Pulmonary artery endothelial cell (primary cell): ENCODE results near the gene TBL1XR1. TPM values are rescaled to one million over a fixed set of nuclear protein-coding genes. Genes with fewer than 3 reads are reported as not detected.

Source experiments
- DNase-seq: peaks from one replicate; pipeline ENCODE4 v3.0.0-alpha.2; 2011; ENCODE audit warnings: low read depth, low spot score
- total RNA-seq: library from RNA; depleted of rRNA; stranded (reverse); fragments of >200 nt; gene quantifications from 2 replicates; pipeline ENCODE4 v1.2.3, GENCODE V29; 2014

Gene TBL1XR1
- total RNA-seq, 1 donor from 2014 or later, result 200 TPM

- no peak for DNase-seq
Measured at GRCh38 chr3:177110386-177110785, 86.9 kb downstream of the TBL1XR1 start.

- no peak for DNase-seq
Measured at GRCh38 chr3:177109688-177110330, 87.5 kb downstream of the TBL1XR1 start.

DNA sequence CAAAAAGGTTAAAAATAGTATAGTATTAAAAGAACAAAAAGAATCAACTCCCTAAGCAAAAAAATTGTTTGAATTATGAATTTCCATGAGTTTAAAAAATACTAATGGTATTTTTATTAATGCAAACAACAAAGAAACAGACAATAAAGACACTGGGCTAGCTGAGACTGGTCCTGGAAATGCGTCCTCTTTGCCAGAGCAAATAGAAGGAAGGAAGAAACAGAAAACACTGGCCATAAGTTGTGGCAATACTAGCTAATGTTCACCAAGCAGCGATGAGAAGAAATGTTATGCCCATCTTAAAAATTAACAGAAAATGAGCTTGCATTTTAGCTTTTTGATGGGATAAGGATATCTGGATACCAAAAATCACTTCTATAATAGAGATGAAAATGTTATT is 88.6 kb downstream of the TBL1XR1 start:
- DNase-seq, result no peak

DNA sequence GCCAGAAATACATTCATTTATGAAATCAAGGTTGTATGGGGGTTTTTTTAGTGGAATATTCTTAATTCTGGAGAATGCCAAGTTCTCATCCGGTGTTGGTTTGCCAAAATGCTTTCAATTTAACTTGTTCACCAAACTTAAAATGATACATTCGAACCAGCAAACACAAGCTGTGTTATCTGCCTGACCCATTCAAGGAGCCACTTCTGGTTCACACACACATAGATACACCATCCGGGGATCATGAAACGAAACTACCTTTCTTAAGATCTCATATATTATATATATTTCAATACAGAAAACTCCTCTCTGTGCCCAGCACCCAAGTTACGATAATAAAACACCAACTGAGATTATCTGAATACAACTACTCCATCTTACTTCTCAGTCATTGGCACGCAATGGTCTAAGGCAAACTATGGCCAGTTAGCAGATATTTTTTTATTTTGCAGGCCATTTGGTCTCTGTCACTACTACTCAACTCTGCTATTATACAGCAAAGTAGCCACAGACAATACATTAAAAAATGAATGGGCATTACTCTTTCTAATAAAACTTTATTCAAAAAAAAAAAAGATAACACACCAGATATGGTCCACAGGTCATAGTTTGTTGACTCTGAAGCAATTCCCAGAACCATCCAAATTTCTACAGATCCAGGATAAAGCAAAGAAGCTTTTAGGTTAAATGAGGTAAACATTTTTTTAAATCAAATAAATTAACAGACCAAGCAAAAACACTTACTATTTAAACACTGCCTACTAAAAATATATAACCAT is 89.6 kb downstream of the TBL1XR1 start:
- no peak for DNase-seq

- DNase-seq, result no peak
Measured at GRCh38 chr3:177106594-177106993, 90.7 kb downstream of the TBL1XR1 start.

- no peak for DNase-seq
Measured at GRCh38 chr3:177106184-177106583, 91.1 kb downstream of the TBL1XR1 start.

GRCh38 chr3:177105623-177106022 is 91.7 kb downstream of the TBL1XR1 start:
- DNase-seq, result no peak

DNA sequence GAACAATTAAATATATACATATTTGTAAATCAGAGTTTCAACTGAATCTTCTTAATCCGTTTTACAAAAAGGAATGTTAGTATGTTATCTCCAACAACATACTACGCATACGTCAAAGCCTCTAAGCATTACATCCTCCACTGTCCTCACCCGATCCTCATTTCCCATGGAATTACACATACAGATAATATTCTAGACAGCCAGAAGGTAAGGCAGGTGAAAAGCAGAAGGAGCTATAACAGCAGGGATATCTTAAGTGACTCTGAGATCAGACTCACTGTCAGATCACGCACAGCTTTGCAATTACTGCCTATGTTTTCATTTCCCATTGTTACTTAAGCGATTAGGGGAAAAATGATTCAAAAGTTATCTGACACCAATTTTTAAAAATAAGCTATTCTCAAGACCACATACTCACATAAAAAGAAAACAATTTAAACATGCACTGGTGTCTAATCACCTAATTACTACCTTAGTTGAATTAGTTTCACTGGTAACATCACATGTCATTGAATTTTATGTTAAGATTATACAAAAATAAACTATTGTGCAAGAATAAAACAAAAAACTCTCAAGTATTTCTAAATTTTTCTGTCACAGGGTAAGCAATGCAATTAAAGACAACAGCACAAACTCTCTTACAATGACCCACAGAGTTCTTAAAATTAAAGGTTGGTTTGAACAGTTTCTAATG is 92.8 kb downstream of the TBL1XR1 start:
- DNase-seq, result no peak

- no peak for DNase-seq
Measured at GRCh38 chr3:177102553-177102952, 94.7 kb downstream of the TBL1XR1 start.

DNA sequence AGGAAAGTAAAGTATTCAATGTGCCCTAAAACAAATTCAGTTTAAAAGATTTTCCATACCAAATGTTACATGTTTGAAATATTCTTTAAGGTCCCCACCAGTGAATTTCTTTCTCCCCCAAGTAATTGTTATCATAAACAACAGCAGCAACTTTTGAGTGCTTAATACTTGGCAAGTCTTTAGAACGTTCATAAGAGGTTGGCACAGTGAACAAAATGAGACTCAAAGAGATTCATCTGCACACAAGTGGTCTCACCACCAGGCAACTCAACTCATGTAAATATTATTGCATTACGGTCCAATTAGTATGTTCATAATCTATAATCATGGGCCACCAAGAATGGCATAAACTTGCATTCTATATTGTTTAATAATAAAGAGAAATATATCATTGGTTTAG is 98.7 kb downstream of the TBL1XR1 start:
- DNase-seq, result no peak

DNA sequence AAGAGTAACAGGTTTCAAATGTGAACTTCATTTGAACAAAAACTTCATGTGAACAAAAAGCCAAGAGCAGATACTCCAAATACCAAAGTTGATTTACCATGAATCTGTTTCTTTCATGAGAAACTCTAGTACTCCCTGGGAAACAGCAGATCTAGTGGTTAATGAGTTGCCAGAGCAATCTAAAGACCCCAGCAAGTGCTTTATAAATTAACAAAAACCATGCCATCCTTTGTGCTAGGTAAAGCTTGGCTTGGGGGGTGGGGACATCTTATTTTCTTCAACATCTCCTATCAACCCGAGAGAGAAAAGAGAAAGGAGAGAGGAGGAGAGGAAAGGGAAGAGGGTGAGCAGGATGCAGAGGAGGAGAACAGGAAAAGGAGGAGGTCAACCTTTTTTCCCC is 100.7 kb downstream of the TBL1XR1 start:
- DNase-seq, result no peak

- no peak for DNase-seq
Measured at GRCh38 chr3:177093966-177094365, 103.3 kb downstream of the TBL1XR1 start.

- no peak for DNase-seq
Measured at GRCh38 chr3:177089901-177090300, 107.4 kb downstream of the TBL1XR1 start.

- DNase-seq, result no peak
Measured at GRCh38 chr3:177089110-177089509, 108.2 kb downstream of the TBL1XR1 start.

DNA sequence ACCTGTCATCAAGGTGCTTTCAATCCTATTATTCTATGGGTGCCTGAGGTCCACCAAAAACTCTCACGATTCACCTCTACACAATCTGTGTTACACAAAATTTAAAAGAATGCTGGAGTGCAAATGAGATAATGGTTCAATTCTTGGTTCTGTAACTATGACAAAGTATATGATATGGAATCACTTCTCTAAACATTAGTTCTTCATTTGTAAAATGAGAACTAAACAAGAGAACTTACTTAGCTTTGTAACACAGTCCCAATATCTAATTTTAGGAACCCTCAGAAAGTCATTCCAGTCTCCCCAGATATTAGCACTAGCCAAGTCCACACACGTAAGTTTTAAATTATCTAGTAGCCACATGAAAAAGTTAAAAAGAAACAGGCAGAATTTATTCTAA is 111.5 kb downstream of the TBL1XR1 start:
- DNase-seq, result no peak

DNA sequence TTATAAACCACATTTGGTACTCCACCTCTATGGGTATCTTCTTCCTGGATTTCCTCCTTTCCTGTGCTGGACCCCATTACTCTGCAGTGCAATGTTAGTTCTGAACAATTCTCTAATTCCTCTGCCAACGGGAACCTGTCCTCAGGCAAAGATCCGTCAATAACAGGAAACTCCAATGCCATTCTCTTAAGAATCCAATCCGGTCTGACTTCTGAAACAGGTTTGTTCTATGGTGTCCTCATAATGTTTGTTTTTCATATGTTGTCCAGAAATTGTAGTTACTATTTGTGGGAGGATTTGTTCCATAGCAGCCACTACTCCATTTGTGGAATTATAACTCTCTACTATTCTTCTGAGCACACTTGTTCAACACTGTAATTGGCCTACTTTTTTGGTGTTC is 112.7 kb downstream of the TBL1XR1 start:
- DNase-seq, result no peak

- no peak for DNase-seq
Measured at GRCh38 chr3:177080122-177080521, 117.2 kb downstream of the TBL1XR1 start.

DNA sequence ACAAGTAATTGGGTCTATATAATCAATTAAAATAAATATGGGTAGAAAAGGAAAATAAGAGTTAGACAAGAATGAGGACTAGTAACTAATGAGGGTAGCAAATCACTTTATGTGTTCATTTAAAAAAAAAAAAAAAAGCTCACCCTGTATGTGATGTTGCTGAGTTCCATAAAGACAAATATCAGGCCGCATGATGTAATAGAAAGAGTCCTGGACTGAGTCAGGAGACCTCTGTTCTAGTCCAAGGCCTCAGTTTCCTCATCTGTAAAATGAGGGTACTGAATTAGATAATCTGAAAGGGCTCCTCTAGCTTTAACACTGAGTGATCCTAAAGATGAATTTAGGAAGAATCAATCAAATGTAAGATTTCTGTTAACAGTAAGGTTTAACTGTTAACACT is 117.6 kb downstream of the TBL1XR1 start:
- no peak for DNase-seq

GRCh38 chr3:177071496-177072156 is 125.7 kb downstream of the TBL1XR1 start:
- no peak for DNase-seq

DNA sequence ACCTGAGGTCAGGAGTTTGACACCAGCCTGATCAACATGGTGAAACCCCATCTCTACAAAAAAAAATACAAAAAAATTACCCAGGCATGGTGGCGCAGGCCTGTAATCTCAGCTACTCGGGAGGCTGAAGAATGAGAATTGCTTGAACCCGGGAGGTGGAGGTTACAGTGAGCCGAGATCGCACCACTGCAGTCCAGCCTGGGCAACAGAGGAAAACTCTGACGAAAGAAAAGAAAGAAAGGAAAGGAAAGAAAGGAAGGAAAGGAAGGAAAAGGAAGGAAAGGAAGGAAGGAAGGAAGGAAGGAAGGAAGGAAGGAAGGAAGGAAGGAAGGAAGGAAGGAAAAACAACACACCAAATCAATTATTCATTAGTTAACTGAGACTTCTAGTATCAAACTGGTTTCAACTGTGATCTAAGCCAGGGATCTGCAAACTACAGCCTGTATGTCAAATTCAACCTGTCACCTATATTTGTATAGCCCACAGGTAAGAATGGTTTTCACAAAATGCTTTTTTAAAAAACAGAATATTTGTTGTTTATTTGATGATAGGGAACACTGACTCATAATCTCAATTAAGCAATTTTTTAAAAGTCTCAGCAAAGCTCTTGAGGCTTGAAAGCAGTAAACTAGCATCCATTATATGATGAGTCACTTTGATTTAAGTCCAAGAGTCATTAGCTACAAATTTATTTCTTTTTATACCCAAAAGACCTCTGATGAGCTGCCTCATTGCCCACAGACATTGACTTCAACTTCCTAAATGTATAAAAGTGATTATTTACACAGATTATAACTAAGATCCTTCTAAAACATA is 127.6 kb downstream of the TBL1XR1 start:
- no peak for DNase-seq

DNA sequence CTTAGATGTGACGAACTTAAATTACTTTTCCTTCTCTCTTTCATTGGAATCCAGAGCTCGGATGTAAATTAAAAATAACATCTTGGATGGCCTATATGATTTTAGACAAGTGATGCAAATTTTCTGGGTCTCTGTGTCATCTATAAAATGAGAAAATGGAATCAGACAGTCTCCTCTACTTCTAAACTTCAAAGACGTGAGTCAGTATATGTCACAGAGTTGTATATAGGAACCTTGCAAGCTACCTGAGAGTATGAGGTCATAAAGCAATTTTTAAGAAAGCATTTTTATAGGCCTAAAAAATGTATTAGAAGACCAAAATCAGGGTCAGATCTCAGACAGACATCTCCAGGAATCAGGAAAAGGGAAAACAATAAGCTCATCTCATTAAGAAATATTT is 128.3 kb downstream of the TBL1XR1 start:
- no peak for DNase-seq
